HG03280 (cell line): ENCODE data around the gene FAM174B.

Experiments
- ATAC-seq: cut with Tn5 transposase; IDR thresholded peaks from one replicate; pipeline ENCODE4 v1.9.1; 2021; ENCODE audit warnings: mild to moderate bottlenecking, moderate library complexity; ENCODE audit not compliant: unreplicated experiment

Gene FAM174B

DNA sequence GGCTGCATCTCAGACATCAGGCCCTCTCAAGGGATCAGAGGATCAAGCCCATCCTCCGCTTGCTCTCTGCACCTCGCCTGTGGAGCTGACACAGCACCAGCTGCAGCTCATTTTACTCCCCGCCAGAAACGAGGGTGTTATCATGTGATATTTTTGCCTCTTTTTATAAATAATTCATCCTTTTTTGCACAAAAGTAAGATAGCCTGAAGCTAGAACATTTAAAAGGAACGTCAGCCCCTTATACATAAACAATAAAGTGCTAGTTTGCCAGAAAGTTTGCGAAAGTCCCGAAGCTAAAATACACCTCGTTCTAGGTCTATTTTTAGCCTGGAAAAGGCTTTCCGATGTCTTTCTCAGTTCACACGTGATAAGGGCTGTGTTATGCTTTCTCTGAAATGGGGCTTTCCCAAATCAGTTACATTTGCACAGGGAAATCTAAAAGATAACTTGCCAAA is 9.6 kb upstream of the FAM174B start:
- ATAC-seq, result no peak

DNA sequence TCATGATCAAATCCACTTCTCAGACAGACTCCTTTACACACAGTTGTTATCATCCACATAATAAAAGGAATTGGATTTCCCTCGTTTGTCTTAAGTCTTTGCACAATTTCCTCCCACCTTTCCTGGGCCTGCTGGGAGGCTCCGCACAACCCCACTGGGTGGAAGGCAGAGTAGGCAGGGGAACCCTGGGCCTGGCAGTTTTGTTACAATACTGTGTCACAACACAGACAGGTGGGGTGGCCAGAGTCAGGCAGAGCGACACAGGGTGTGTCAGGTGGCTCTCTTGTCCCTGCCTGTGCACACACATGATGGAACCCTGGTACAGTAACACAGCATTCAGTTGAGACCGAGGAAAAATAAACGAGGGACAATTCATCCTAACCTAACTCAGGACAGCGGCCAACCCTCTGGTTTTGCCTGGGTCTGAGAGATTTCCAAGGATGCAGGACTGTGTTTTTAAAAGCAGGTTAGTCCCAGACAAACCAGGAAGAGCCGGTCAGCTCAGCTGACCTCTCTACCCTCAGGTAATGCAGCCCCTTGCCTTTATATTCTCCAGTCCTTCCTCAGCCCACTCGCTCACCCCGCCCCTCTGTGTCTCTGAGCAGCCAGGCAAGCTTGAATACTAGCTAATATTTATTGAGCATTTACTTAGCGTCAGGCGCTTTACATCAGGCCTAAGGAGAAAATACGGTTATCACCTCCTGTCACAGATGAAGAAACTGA is 8.8 kb upstream of the FAM174B start:
- no peak for ATAC-seq

DNA sequence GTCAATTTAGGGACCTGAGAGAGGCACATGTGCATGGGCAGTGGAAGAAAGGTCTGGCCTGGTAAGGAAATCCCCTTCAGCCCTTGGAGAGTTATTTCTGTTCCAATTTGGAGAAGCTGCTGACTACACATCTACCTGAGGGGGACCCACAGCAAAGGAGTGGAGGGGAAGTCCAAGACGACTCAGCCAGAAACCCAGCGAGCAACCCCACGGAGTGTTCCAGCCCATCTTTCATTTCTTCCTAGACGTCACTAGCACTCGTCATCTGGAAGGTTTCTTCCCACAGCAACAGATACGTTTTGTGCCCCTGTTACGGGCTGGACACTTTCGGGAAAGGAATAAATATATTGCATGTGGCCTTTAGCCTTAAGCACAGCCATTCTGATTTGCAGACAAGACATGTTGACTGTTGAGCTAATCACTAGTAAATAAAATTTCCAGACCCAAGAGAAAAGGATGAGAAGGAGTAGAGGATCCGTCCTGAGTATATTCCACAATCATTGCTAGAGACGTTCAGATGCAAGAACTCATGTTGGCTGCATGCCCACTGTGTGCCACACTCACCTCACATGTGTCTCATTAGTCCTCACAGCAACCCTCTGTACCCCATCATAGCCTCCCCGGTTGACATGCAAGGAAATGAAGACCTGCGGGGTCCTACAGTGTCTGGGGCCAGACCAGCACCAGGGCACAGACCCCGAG is 7.8 kb upstream of the FAM174B start:
- ATAC-seq, result peak; percentile 62

DNA sequence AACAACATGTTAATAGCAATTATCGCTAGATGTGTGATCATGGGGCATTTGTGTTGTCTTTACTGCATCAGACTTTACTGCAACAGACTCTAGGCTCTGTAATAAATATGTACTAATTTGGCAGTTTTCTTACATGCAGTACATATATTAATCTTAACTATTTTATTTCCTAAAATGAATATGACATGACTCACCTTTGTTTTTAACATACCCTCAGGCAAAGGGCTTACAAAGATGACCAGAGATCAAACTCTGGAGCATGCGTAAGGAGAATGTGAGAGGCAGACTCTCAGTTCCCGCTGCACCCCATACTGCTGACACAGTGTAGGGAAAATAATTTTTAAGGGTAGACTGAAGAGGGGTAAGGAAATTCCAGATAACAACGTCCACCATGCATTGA is 7.2 kb upstream of the FAM174B start:
- no peak for ATAC-seq

DNA sequence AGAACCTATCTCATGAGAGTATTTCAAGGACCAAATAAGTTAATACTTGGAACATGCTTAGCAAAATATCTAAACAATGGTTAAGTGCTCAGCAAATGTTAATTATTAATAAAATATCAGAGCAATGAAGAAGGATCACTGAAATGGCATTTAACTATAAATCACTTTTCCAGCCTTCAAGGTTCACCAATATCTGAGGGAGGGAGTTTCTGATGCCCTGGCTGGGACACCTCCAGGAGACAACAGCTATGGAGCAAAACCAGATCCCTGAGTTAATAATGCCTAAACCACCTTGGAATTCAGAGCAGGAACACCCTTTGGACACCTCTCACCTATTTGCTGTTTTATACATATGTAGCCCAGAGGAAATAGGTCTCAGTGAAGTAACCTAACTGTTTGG is 6.4 kb upstream of the FAM174B start:
- ATAC-seq, result no peak

DNA sequence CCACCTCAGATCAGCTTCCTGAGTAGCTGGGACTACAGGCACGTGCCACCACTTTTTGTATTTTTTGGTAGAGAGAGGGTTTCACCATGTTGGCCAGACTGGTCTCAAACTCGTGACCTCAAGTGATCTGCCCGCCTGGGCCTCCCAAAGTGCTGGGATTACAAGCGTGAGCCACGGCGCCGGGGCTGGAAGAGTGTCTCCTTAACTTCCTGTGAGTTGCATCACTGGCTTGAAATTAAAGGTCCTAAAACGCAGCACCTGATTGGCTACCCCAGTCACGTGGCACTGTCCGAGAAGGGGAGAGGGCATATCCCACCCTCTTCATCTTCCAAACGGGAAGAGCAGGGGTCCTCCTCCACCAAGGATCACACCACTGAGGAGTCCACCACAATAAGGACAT is 5.5 kb upstream of the FAM174B start:
- ATAC-seq, result no peak

DNA sequence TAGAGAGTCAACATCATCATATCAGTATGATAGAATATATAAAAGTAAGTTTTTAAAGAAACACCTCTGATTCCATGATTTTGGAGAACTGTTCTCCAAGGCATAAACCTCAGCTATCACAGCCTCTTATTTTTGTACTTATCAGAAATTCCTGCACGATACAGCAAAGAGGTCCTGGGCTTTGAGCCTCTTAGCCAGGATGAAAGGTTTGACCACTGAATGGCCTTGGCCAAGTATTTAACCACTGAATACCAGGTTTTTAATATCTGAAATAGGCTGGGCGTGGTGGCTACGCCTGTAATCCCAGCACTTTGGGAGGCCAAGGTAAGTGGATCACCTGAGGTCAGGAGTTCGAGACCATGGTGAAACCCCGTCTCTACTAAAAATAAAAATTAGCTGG is 1.9 kb upstream of the FAM174B start:
- no peak for ATAC-seq

DNA sequence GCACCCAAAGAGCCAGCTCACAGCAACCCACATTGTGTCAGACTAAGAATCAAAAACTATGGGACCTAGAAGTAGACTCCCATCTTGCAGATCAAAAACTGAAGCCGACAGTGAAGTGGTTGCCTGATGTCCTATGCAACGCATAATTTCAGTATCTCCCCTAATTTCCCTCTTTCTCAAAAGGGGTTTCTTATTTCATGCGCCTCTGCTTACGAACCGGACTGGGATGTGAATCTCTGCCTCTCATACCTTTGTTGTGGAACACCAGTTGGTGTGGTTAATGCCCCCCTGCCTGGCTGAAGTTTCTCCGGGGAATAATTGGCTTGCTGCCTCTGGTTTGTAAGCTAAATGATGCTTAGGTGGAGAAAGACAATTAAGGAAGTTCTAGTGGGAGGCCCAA is 514 bp upstream of the FAM174B start:
- no peak for ATAC-seq

DNA sequence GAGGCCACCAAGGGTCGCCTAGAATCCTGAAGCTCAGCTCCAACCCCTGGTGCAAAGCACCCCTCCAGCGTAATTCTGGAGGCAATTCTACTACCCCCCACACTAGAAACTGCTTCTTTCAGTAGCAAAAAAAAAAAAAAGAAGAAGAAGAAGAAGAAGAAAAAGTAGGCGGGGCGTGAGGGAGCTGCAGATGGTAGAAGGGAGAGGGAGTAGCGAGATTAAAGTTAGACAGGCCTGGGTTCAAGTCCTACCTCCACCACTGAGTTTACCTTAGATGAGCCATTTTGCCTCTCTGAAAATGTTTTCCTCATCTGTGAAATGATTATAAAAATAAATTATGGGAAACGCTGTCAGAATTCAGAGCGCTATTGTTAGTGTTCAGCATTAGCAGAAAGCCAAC is 913 bp downstream of the FAM174B start:
- ATAC-seq, result no peak

DNA sequence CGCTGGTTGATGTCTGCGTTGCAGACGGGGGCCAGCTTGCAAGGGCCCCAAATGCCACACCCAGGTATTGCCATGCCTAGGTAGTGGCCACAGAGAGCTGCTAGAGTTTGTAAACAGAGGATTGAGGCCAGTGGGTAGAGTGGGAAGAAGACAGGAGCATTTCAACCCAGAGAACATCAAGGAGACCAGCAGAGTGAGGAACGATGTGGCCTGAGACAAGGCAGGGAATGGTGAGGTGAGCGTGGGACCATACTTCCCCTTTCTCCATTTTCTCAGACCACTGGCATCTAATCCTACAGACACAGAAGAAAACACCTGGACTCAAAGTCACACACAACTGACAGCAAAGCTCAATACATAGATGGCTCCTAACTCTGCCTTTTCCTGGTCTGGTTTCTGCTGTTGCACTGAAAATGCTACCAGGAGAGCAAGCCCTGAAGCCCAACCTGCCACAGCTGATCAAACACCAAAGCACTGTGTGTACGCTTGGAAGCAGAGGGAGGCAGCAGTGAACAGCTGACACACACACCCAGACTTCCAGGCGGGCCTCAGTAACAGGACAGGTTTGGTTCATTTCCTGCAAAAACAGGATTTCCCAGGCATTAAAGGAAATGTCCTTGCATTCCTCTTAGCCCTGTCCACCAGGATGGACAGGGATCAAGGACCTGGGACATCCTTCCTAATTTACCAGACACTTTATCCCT is 1.6 kb downstream of the FAM174B start:
- ATAC-seq, result no peak

DNA sequence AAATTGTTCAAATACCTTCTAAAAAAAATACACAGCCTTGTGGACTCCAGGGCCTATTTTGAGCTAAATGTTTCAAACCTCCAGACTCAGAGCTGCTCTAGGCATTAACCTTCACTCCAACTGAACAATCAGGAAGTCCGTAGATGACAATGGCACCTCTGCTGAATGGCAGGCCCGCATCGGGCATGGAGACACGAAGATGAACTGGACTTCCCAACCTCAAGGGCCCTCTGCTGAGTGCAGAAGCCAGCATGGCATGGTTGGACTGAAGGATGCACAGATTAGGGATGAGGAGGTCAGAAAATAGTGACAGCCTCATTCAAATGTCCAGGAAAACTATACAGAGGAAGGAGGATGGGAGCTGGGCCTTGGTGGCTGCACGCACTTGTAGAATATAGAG is 2.2 kb downstream of the FAM174B start:
- ATAC-seq, result no peak

DNA sequence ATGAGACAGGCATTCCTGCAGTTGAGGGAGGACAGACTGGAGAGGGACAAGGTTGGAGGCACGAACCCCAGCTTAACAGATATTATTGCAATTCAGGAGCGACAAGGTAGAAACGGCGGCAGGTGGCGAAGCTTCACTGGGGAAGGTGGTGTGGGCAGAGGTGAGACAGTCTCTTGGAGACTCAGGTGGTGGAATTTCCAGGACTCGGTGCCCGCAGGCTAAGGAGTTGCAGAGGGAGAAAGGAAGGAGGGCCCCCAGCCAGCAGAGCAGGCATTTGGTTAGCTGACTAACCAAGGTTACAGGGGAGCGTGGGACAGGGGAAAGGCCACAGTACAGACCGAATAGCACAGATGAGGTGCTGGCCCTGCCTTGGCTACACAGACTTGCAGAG is 3.0 kb downstream of the FAM174B start:
- ATAC-seq, result no peak

DNA sequence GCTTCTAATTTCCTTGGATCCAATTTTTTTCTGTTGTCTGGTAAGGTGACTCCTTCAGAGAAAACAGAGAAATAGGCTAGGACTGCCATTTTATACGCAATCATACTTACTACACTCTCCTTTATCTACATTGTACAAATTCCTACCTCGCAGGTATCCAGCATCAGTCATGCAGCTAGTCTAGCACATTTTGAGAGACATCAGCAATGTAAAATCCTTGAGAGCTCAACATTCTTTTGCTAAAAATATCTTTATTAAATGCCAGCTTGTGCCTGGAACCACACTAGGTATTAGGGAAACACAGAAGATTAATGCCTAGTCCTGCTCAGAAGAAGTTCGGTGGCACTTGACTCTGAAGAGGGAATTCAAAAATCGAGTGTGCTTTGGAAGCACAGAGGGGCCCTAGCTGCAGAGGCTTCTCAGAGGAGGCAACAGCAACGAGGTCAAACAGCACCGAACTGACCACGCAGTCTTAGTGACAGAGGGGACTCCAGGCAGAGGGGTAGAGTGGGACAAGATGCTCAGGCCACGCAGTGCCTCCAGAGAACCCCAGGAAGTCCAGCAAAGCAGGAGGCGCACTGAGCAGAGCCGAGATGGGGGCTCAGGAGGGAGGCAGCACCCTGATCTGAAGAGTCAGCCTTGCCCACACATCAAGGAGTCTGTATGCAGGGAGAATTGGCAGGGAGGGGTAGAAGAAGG is 3.5 kb downstream of the FAM174B start:
- ATAC-seq, result no peak

DNA sequence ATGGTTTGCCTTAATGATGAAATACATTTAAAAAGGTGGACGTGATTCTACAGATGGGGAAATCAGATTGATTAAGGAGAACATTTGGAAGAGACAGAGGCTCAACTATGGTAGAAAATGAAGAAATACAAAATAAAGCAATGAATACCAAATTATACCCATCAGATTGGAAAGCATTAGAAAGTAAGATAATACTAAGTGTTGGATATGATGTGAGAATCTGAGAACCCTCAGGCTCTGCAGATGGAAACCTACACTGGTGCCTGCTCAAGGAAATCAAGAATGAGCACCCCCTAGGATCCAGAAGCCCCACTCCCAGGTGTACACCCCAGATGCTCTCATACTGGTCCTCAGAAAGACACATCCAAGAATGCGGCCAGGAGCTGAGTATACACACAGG is 4.6 kb downstream of the FAM174B start:
- no peak for ATAC-seq

DNA sequence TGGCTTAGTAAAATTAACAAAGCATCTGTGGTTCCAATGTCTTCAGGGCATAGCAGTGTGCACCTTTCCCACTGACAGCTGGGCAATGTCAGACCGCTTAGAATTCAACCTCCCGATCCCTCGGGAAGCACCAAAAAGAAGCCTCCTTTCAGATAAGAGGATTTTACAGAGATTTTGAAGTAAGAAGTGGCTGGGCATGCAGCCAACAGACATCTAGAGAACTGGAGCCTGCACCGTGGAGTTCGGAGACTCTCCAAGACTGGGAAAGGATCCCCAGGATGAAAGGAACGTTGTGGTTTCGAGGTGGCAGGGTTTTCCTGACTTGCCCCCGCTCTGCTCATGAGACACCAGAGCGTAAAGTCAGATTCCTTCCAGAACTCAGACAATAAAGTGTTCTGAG is 5.3 kb downstream of the FAM174B start:
- no peak for ATAC-seq

DNA sequence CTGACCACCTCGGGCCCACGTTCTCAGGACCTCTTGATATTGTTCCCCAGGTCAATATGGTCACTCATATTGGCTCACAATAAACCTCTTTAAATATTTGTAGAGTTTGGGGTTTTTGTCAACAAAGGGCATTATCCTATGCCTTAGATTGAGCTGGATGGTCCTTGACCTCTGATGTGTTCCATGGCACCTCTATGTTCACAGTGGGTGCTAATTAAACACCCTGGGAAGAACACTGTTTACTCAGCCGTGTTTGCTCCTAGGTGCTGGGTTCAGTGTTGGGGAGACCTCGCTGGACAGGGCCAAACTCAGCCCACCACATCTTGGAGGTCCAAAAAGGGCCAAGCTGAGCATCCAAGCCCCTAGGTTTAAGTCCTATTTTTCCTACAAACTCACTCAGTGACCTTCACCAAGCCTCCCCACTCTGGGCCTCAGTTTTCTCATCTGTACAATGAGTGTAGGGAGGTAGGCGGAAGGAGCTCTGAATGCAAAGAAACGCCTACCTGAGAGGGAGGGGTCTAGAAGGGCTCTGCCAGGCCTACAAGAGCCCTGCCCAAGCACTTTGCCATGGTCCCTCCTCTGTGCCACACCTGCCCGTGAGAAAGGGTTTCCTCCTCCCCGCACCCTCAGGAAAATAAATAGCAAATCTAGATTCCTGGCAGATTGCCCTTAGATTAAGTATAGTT is 7.2 kb downstream of the FAM174B start:
- no peak for ATAC-seq

DNA sequence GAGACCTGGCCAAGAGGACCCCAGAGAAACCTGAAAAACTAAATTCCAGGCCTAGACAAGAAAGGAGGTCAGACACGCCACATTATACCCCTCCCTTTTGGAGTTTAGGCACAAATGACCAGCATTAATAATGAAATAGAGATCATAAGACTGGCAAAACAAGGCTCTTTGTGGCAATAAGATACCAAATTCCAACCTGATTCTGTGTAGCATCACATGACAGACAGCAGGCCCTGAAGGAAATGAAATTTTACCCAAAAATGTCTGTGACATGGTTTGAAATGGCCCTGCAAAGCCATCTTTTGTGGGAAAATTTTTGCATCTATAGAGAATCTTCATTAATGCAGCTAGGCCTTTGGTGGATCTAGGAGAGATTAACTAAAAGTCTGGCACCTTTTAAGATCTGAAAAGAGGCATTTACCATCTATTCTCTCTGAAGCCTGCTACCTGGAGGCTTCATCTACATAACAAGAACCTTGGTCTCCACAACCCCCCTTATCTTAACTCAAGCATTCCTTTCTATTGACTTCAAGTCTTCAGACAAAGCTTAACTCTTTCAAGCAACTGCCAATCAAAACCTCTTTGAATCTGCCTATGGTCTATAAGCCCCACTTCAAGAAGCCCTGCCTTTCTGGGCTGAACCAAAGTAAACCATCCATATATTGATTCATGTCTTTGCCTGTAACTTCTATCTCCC is 8.0 kb downstream of the FAM174B start:
- ATAC-seq, result no peak

DNA sequence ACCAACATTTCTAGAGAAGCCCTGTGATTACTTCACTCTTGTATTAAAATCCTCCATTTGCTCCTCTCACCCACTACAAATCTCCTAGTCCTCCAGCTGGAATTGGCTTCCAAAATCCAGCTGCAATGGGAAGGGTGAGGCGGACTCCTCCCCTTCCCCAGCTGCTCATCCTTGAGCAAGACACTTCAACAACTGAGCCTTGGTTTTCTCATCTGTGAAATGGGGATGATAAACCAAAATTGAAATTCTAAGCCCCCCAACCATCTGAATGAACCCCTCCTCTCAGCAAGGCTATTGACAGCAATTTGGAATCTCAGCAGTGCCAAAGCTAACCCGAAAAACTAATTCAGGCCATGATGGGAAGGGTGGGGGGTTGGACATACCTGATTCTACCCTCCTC is 9.4 kb downstream of the FAM174B start:
- no peak for ATAC-seq

DNA sequence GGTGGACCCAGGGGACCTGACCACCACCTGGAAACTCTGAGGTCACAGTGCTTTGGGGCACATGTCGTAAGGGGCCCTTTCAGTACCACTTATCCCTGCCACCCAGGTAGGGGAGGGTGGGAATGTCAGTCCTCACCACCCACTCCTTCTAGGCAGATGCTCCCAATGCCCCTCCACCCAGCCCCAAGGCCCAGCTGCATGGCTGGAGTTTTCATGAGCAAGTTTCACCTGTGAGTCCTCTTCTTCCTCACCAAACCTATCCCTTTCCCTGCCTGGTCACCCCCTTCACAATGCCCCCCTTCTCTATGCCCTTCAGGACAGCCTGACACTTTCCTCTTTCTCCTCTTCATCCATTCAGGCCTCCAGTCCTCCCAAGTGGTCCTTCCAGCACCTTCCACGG is 9.8 kb downstream of the FAM174B start:
- ATAC-seq, result no peak

DNA sequence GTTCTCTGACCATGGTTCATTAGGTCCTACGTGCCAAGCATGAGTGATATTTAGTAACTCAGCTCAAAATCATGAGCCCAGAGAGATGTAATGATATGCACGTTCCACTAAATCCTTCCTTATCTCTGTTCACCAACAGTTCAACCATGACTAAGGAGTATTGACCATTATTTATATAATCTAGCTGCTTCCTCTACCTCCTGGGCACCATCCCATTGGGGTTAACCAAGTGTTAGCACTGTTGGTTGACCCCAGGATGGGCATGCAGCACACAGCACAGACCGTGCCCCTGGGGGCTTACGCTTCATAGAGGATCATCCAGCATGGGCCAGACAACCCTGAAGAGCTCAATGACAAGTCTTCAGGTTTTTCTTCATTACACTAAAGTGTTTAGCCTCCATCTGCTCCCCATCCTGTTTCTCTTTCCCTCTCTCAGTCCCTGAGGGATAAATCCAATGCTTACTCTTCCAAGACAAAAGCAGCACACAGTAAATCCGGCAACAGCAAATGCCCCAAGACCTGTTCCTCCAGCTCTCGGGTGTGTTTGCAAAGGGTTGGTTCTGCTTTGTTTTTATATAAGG is 10.4 kb downstream of the FAM174B start:
- no peak for ATAC-seq
